Measurements from ENCODE around the gene GTF3C1. TPM values are rescaled to one million over a fixed set of nuclear protein-coding genes. Genes with fewer than 3 reads are reported as not detected.

The GTF3C1 gene
- total RNA-seq, 2 donors from 2014 or later: 64.0 to 77.2 TPM

DNA sequence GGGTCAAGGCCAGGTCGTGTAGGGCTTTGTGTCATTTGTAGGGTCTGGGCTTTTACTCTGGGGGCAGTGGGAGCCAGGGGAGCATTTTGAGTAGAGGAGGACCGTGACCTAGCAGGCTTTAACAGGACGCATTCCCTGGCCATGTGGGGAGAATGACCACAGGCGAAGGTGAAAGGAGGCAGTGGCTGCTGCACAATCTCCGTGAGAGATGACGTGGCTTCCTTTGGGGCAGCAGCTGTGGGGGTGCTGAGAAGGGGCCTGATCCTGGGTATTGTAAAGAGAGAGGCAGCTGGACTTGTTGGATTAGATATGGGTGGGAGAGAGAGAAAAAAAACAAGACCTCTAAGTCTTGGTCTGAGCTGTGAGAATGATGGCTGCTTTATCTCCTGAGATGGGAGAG lies 46.3 kb upstream of the GTF3C1 start:
- no peak for TF ChIP-seq CTCF (IDR thresholded peaks at IDR 0.05)
- no peak overlapping the region for H3K4me3 ChIP-seq
- H3K4me1 ChIP-seq: no peaks in the 10 kb centered on the region
- no peak overlapping the region for H3K27ac ChIP-seq
- DNase-seq (ENCODE audit: low spot score): no peak
- H3K27me3 ChIP-seq: no peaks in the 10 kb centered on the region
- no peaks in the 10 kb centered on the region for H3K9me3 ChIP-seq
- no peaks in the 10 kb centered on the region for H3K36me3 ChIP-seq

DNA sequence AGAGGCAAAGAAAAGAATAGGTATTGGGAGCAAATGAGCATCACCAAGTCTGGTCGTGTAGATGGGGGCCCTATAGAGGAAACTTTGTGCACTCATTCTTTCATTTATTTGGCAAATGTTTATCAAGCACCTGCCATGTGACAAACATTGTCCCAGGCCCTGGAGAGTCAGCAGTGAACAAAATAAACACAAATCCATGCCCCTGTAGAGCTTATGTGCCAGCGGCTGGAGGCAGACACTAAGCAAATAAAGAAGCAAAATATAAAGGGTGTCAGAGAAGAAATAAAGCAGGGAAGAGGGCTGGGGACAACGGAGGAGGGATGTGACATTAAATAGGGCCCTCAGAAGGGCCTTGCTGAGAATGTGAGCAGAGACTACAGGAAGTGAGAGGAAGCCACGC lies 45.8 kb upstream of the GTF3C1 start:
- no peaks in the 10 kb centered on the region for H3K27me3 ChIP-seq
- TF ChIP-seq CTCF (IDR thresholded peaks at IDR 0.05): no peak

DNA sequence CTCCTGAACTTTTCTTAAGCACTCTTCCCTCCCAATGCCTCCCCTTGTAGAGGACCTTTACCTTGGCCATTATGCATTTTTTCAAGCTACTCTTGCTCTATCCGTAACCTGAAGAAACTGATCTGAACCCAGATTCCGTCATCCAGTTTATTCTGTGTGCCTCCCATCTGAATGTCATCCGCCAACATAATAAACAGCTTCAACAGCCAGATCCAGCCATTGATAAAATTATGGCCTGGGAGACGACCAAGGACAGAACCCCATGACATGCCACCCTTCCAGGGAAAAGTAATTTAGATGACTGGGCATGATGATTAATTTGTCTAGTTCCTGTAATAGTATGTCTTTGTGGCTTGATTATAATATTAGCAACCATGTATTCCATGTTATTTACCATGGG lies 42.1 kb upstream of the GTF3C1 start:
- H3K27ac ChIP-seq: no peak overlapping the region
- DNase-seq (ENCODE audit: low spot score): no peak
- no peak overlapping the region for H3K4me3 ChIP-seq
- no peaks in the 10 kb centered on the region for H3K36me3 ChIP-seq
- peaks cover 0 to 9% of the 10 kb centered on the region in 2 donors for H3K9me3 ChIP-seq
- H3K4me1 ChIP-seq: no peaks in the 10 kb centered on the region
- no peak for TF ChIP-seq CTCF (IDR thresholded peaks at IDR 0.05)
- H3K27me3 ChIP-seq: no peaks in the 10 kb centered on the region

More for the DNA sequence above, 45.8 kb upstream of the GTF3C1 start:
- Histone ChIP-seq H3K27ac (no peak overlapping the region), H3K4me3 (no peak overlapping the region), H3K36me3 (no peaks in the 10 kb centered on the region), H3K9me3 (no peaks in the 10 kb centered on the region), H3K4me1 (no peaks in the 10 kb centered on the region)
- DNase-seq (ENCODE audit: low spot score): no peak

DNA sequence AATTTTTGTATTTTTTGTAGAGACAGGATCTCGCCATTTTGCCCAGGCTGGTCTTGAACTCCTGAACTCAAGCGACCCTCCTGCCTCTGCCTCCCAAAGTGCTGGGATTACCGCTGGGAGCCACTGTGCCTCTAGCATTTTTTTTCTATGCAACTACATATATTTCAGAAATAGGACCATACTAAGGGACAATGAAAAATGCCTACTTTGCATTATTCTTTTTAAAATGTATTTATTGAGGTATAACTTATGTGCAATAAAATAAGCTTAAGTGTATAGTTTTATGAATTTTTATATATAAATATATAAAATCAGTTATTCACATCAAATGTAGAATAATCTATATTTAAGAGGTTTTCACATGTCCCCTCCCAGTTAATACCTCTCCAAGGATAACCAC lies 38.3 kb upstream of the GTF3C1 start:
- no peak for TF ChIP-seq CTCF (IDR thresholded peaks at IDR 0.05)
- Histone ChIP-seq H3K27me3 (no peaks in the 10 kb centered on the region), H3K4me1 (no peaks in the 10 kb centered on the region), H3K27ac (no peak overlapping the region), H3K9me3 (peaks cover 0 to 9% of the 10 kb centered on the region in 2 donors), H3K36me3 (no peaks in the 10 kb centered on the region), H3K4me3 (no peak overlapping the region)
- DNase-seq (ENCODE audit: low spot score): no peak

GRCh38 chr16:27586711-27587110 lies 37.0 kb upstream of the GTF3C1 start:
- no peak overlapping the region for H3K4me3 ChIP-seq

More at GRCh38 chr16:27586711-27587110, 37.0 kb upstream of the GTF3C1 start:
- Histone ChIP-seq H3K4me1 (no peaks in the 10 kb centered on the region), H3K36me3 (no peaks in the 10 kb centered on the region), H3K27me3 (no peaks in the 10 kb centered on the region), H3K27ac (no peak overlapping the region), H3K9me3 (peaks cover 0 to 9% of the 10 kb centered on the region in 2 donors)
- no peak for DNase-seq (ENCODE audit: low spot score)
- TF ChIP-seq CTCF (IDR thresholded peaks at IDR 0.05): no peak

All from right atrium auricular region (tissue), 2 donors.